ENCODE measurements around the gene KRTAP15-1.

DNA sequence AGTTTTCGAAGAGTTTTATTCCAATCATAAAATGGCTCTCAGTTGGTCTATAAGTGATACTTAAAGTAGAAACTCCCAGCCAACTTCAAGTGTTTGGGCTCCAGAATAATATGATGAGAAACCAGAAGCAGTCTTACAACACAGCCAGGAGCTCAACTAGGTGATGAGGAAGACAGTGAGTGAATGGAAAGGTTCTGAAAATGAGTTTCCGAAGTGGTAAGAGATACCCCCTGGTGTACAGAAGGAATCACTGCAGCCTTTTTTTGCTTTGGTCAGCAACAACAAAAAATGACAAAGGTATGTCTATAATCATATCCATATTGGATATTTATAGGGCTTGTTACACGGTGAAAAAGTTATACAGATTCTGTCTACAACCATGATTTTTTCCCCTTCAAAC is 23.6 kb downstream of the KRTAP15-1 start:
- TF ChIP-seq EGR1 (IDR thresholded peaks at IDR 0.05) (no peak), ZBTB7A (IDR thresholded peaks at IDR 0.05; ENCODE audit: low read depth) (no peak), TAF1 (IDR thresholded peaks at IDR 0.05; ENCODE audit: low read depth) (no peak), NFIC (IDR thresholded peaks at IDR 0.05) (no peak), CEBPB (IDR thresholded peaks at IDR 0.05) (no peak), RAD21 (IDR thresholded peaks at IDR 0.05; ENCODE audit: low read depth) (no peak)
